NCI-H510A treated with DMSO at 0.1 percent for 48 hours (cell line): Measurements from ENCODE around the gene IL17RB.

Experiments used
- DNase-seq: peaks from one replicate; lab custom pipeline; 2025; lab: John Stamatoyannopoulos, UW

IL17RB gene, protein sequence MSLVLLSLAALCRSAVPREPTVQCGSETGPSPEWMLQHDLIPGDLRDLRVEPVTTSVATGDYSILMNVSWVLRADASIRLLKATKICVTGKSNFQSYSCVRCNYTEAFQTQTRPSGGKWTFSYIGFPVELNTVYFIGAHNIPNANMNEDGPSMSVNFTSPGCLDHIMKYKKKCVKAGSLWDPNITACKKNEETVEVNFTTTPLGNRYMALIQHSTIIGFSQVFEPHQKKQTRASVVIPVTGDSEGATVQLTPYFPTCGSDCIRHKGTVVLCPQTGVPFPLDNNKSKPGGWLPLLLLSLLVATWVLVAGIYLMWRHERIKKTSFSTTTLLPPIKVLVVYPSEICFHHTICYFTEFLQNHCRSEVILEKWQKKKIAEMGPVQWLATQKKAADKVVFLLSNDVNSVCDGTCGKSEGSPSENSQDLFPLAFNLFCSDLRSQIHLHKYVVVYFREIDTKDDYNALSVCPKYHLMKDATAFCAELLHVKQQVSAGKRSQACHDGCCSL

GRCh38 chr3:53846134-53846850 is at the start of gene IL17RB, which contains the start of gene CHDH:
Gene IL17RB (plus strand): TSS chr3:53846568. CDS start chr3:53846589, 21 bp downstream.
Gene CHDH (minus strand): TSS chr3:53846419. CDS start chr3:53824008, 22,411 bp downstream.
- DNase-seq, result peak; percentile 59

GRCh38 chr3:53798144-53798543 is 48.2 kb upstream of the IL17RB start:
- DNase-seq, result no peak

- DNase-seq, result no peak
Observed at GRCh38 chr3:53799338-53799865, 47.0 kb upstream of the IL17RB start.

GRCh38 chr3:53800041-53800906 is 46.1 kb upstream of the IL17RB start:
- no peak for DNase-seq

DNA sequence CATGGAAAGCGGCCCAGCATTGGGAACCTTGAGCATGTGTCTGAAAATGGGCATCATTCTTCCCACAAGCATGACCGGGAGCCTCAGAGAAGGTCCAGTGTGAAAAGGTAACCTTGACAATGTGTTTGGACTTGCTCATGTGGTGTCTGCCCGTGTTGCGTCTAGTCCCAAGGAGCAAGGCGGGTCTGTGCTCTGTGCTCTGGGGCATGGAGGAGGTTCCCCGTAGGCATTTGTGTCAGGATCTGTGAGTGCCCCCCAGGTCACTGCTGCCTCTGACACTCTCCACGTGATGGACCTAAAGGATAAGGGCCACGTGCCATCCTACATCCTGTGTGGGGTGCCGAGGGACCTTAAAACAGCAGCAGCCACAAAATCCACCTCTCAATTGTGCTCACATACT is 45.0 kb upstream of the IL17RB start:
- no peak for DNase-seq

DNA sequence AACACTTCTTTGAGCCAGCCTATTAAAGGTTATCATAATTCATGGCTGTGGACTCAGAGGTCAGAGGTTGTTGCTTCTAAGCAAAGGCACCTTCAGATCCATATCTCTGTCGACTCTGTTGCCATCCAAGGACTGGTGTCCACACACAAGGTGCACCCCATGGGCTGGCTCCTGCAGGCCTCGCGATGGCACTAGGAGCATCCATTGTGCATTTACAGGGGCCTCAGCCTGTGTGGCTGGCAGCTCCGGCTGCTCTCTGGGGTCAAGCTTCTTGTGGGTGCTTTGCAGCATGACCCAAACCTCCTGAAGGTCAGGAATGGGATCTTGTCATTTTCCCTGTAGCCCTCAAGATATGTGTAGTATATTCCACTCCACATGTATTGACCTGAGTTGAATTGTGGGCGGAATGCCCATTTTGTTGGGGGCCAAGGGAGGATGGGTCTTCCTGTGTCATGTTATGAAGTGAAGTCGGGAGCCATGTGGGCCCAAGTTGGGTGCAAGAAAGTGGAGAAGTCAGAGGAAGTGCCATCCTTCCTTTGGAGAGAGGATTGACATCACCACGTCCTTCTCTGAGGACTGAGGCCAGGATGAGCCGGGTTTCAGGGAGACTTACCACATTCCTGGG is 44.0 kb upstream of the IL17RB start:
- no peak for DNase-seq

GRCh38 chr3:53803124-53803815 is 43.1 kb upstream of the IL17RB start:
- peak; percentile 52 for DNase-seq

DNA sequence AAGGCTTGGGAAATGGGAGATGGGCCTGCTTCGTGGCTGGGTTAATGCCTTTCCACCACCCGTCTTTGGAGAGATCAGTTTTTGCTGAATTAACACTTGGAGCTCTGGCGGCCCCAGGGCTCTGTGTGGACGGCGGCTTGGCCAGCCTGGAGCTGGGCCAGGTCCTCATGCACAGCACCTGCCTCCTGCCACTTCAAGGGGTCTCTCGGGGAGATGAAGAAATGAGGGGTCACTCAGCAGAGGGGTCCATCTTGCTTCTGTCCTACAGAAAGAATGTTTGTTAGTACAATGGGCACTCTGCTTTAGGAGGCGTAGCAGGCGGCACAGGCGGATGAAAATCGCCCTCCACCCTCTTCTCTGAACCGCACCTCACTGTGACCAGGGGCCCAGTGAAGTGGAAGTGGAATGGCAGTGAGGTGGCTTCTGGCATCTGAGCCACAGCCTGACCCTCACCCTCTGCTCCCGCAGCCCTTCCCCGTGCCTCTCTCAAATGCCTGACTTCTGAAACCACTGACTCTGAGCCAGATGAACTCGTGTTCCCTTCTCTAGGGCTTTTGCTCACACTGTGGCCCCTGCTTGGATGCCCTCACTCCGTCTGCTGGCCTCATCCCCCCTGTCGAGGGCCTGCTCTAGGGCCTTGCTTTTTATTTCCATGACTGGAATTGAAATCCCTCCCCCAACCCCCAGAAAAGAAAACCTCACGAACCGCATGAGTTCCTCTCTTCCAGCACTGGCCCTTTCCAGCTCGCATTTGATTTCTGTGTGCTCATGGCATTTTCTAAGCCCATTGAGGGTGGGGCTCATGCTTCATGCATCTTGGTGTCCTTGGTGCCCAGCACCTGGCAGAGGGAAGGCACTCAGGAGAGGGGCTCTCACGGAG is 42.3 kb upstream of the IL17RB start:
- DNase-seq, result no peak

DNA sequence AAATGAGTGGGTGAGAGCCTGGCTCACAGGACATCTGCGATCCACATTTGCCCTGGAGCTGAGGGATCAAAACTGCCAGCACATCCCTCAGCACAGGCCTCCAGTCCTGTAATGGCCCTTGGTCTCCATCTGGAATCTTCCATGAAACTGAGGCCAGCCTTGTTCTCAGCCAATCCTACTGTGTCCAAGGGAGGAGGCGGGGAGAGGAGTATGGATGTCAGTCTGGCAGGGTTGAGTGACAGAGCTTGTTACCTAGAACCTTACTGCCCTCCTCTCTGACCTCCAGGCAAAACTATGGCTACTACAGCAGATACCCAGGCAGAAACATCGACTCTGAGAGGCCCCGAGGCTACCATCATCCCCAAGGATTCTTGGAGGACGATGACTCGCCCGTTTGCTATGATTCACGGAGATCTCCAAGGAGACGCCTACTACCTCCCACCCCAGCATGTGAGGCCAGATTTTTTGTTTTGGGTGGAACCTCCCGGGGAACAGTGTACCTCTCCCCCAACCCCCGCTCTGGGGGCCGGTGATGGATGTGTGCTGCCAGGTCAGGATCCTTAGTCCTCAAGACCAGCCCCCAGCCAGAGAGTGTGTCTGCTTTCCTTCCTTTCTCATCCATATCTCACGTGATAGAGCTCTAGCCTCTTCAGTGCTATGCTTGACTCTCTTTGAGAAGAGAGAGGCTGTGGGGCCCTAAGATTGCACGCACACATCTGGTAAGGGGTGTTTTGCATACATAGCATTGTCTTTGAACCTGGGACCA is 41.5 kb upstream of the IL17RB start:
- no peak for DNase-seq

- DNase-seq, result no peak
Observed at GRCh38 chr3:53805463-53806159, 40.8 kb upstream of the IL17RB start.

GRCh38 chr3:53806182-53807116 is 39.9 kb upstream of the IL17RB start:
- DNase-seq, result no peak

DNA sequence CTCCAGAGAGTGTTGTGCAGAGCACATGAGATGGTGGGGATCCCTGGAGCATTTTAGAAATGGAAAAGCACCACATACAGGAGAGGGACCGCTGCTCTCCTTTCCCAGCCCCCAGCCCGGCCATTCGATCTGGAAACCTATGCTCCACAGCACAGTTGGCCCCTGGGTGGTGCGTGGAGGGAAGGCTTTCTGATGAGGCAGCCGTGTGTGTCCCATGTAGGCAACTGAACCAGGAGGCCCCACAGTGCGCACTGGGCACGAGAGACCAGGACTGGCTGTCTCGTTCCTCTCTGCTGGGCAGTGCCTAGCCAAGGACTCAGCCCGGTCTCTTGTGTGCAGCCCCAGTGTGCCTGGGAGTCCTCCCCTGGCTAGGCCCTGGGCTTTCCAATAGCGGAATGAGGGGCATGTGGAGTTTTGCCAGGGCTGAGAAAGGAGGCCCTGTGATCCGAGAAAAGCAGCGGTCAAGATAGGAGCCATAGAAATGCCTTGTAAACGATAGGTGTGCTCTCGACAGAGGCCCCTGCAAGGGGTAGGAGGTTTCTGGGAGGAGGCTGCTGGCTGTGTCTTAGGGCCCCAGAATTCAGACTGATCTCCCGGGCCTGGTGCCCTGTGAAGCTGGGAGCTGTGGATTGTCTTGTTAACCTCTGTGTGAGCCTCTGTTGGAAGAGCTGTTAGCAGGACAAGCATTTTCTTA is 39.1 kb upstream of the IL17RB start:
- DNase-seq, result no peak

DNA sequence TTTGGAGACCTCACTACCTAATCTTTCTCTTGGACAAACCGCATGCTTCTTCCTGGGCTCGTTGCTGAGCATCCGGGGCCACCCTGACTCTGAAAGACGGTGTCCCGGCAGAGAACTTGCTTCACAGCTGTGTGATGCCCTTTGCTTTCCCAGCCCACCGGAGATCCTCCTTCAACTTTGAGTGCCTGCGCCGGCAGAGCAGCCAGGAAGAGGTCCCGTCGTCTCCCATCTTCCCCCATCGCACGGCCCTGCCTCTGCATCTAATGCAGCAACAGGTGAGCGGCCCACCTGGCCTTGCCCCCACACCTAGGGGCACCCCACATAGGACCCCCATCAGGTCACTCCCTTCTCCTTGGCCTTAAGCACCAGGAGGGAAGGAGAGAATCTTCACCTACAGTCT is 37.9 kb upstream of the IL17RB start:
- DNase-seq, result no peak

DNA sequence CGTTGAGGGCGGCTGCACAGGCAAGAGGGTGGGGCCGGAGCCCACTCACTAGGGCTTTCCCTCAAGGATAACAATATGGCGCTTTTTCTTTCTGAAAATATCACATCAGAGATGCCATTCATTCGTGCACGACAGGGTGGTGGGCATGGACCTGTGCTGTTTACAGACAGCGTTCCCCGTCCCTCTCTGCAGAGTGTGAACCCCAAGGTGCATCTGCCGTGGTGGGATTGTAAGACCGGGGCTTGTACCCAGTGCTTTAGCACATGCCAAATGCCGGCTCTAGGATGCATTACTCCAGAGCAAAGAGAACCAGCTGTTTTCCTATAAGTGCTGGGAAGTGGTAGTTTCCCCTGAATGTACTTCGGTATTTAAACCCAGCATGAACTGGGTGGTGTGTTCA is 37.1 kb upstream of the IL17RB start:
- no peak for DNase-seq

DNA sequence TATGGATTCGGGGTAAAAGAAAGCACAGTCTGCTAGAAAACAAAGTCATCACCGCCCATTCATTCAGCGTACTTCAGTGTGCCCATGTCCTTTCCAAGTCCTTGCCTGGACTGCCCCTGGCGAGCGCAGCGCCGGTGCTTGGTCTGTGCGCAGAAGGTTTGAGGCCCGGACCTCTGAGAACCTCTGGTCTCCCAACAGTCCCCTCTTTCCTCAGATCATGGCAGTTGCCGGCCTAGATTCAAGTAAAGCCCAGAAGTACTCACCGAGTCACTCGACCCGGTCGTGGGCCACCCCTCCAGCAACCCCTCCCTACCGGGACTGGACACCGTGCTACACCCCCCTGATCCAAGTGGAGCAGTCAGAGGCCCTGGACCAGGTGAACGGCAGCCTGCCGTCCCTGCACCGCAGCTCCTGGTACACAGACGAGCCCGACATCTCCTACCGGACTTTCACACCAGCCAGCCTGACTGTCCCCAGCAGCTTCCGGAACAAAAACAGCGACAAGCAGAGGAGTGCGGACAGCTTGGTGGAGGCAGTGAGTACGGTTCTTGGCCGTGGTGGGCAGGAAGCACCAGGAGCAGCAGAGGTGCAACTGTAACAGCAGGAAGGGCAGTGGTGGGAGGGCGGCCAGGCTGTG is 36.5 kb upstream of the IL17RB start:
- no peak for DNase-seq
